SK-N-SH (cell line): ENCODE data around the gene DUSP3. TPM values are rescaled to one million over a fixed set of nuclear protein-coding genes. Genes with fewer than 3 reads are reported as not detected.

ENCODE experiments used
- CTCF ChIA-PET: fragments of 300-600, 350-600 bp; formaldehyde crosslinking; extraction: SDS; loops from one replicate; lab custom pipeline; 2021; lab: Yijun Ruan, JAX
- POLR2A ChIA-PET: fragments of 350-600 bp; sonication (Branson Sonifier 250); formaldehyde crosslinking; extraction: SDS; loops from one replicate; lab custom pipeline; 2020; ENCODE audit warnings: antibody characterized with exemption, inconsistent platforms; lab: Yijun Ruan, JAX
- DNase-seq: peaks from one replicate; pipeline ENCODE4 v3.0.0; 2012
- H2AFZ ChIP-seq: fragments of 200-600 bp; sonication (generic); 2 replicates; pipeline ENCODE4 v1.8.1; 2016; ENCODE audit warnings: antibody characterized with exemption, mild to moderate bottlenecking, low read depth
- H3F3A ChIP-seq: fragments of 200-600 bp; sonication (generic); replicated peaks from 2 replicates; pipeline ENCODE3; 2016; ENCODE audit warnings: antibody characterized with exemption, mild to moderate bottlenecking; ENCODE audit not compliant: insufficient read depth
- H3K27ac ChIP-seq, 2 experiments: fragments of 200-500 bp in 1 of 2; fragments of 200-600 bp in 1 of 2; sonication (Bioruptor generic) in 1 of 2; sonication (generic), shearing (Covaris generic) in 1 of 2; 2 replicates each; pipeline versions ENCODE4 v1.5.1 to v1.6.1; 2014 to 2016; ENCODE audit warnings: low read depth in 2 of 2, inconsistent platforms in 1 of 2, low read length in 1 of 2, mild to moderate bottlenecking in 1 of 2, mixed read lengths in 1 of 2
- H3K27me3 ChIP-seq: fragments of 200-600 bp; sonication (generic), shearing (Covaris generic); 2 replicates; pipeline ENCODE4 v1.6.1; 2016; ENCODE audit warnings: mixed run types; ENCODE audit not compliant: insufficient read depth
- H3K36me3 ChIP-seq, 2 experiments: fragments of 200-500 bp in 1 of 2; fragments of 200-600 bp in 1 of 2; sonication (Bioruptor generic) in 1 of 2; sonication (generic) in 1 of 2; replicated peaks in 1 of 2; 2 replicates each; pipeline versions ENCODE3 to v1.5.1; 2014 to 2016; ENCODE audit warnings: low read length in 1 of 2, mild to moderate bottlenecking in 1 of 2; ENCODE audit not compliant: insufficient read depth in 2 of 2, control insufficient read depth in 1 of 2
- H3K4me1 ChIP-seq, 2 experiments: fragments of 200-500 bp in 1 of 2; fragments of 200-600 bp in 1 of 2; sonication (Bioruptor generic) in 1 of 2; sonication (generic), shearing (Covaris generic) in 1 of 2; 2 replicates each; pipeline versions ENCODE4 v1.5.1 to v1.6.1; 2014 to 2016; ENCODE audit warnings: low read depth in 1 of 2, low read length in 1 of 2, mixed run types in 1 of 2; ENCODE audit not compliant: insufficient read depth in 2 of 2, control insufficient read depth in 1 of 2
- H3K4me2 ChIP-seq: fragments of 200-600 bp; sonication (generic), shearing (Covaris generic); 2 replicates; pipeline ENCODE4 v1.6.1; 2017; ENCODE audit warnings: mixed run types
- H3K4me3 ChIP-seq, 2 experiments: fragments of 200-500 bp in 1 of 2; fragments of 200-600 bp in 1 of 2; sonication (Bioruptor generic) in 1 of 2; sonication (generic), shearing (Covaris generic) in 1 of 2; 2 replicates each; pipeline versions ENCODE4 v1.5.1 to v1.8.1; 2014 to 2016; ENCODE audit warnings: low read depth in 2 of 2, inconsistent platforms in 1 of 2, low read length in 1 of 2, mild to moderate bottlenecking in 1 of 2, mixed read lengths in 1 of 2, moderate library complexity in 1 of 2
- H3K79me2 ChIP-seq: fragments of 200-600 bp; sonication (generic); 2 replicates; pipeline ENCODE4 v1.8.1; 2017; ENCODE audit warnings: mild to moderate bottlenecking; ENCODE audit not compliant: insufficient read depth
- H3K9ac ChIP-seq: fragments of 200-600 bp; sonication (generic); 2 replicates; pipeline ENCODE4 v1.6.1; 2017; ENCODE audit warnings: mixed run types
- H3K9me2 ChIP-seq: fragments of 200-600 bp; sonication (generic); 2 replicates; pipeline ENCODE4 v1.6.1; 2017; ENCODE audit warnings: mixed run types
- H3K9me3 ChIP-seq: fragments of 200-600 bp; sonication (generic); 2 replicates; pipeline ENCODE4 v1.6.1; 2017; ENCODE audit warnings: mixed run types, mild to moderate bottlenecking, moderate library complexity
- H4K20me1 ChIP-seq: fragments of 200-600 bp; sonication (generic); 2 replicates; pipeline ENCODE4 v1.6.1; 2017; ENCODE audit warnings: mild to moderate bottlenecking, mixed run types; ENCODE audit not compliant: insufficient read depth
- FOXJ3 ChIP-seq: sonication (generic); formaldehyde crosslinking; IDR thresholded peaks from 2 replicates; pipeline ENCODE4 v1.5.1; 2020; ENCODE audit warnings: mild to moderate bottlenecking, missing genetic modification reagents
- FOXM1 ChIP-seq: IDR thresholded peaks from 2 replicates; pipeline ENCODE4 v1.4.0; 2012; ENCODE audit warnings: low read depth, mild to moderate bottlenecking
- GABPA ChIP-seq: IDR thresholded peaks from 2 replicates; pipeline ENCODE4 v1.4.0; 2012; ENCODE audit warnings: low read depth, mild to moderate bottlenecking
- GATA2 ChIP-seq: sonication (generic); formaldehyde crosslinking; IDR thresholded peaks from 2 replicates; pipeline ENCODE4 v1.5.0; 2020; ENCODE audit warnings: mild to moderate bottlenecking, missing genetic modification reagents
- MEF2A ChIP-seq: IDR thresholded peaks from 2 replicates; pipeline ENCODE4 v1.4.0; 2012; ENCODE audit warnings: low read depth, borderline replicate concordance
- NRF1 ChIP-seq: IDR thresholded peaks from 2 replicates; pipeline ENCODE4 v1.6.1; 2012; ENCODE audit warnings: low read depth, mild to moderate bottlenecking, low read length
- POLR2AphosphoS5 ChIP-seq: IDR thresholded peaks from 2 replicates; pipeline ENCODE4 v1.6.1; 2012; ENCODE audit warnings: low read depth, low read length
- RAD21 ChIP-seq: IDR thresholded peaks from 2 replicates; pipeline ENCODE4 v1.6.1; 2012; ENCODE audit warnings: mild to moderate bottlenecking, low read length
- RCOR1 ChIP-seq: fragments of 150-350 bp; IDR thresholded peaks from 2 replicates; pipeline ENCODE4 v1.6.1; 2017; ENCODE audit warnings: antibody characterized with exemption, low read length
- RFX5 ChIP-seq: IDR thresholded peaks from 2 replicates; pipeline ENCODE4 v1.6.1; 2012; ENCODE audit warnings: mild to moderate bottlenecking, improper control_type of control experiment, low read length
- SMC3 ChIP-seq: IDR thresholded peaks from 2 replicates; pipeline ENCODE4 v1.6.1; 2012; ENCODE audit warnings: low read depth, low read length, improper control_type of control experiment
- TAF1 ChIP-seq: IDR thresholded peaks from 2 replicates; pipeline ENCODE4 v1.6.1; 2012; ENCODE audit warnings: low read depth, mild to moderate bottlenecking, low read length, moderate library complexity, borderline replicate concordance
- TEAD4 ChIP-seq: IDR thresholded peaks from 2 replicates; pipeline ENCODE4 v1.4.0; 2012; ENCODE audit warnings: mild to moderate bottlenecking, borderline replicate concordance; ENCODE audit not compliant: insufficient read depth
- YY1 ChIP-seq: IDR thresholded peaks from 2 replicates; pipeline ENCODE4 v1.4.0; 2012; ENCODE audit warnings: low read depth, mild to moderate bottlenecking
- WGBS: methylation state at CpG from one replicate; pipeline ENCODE4 v1.1.6; 2017; ENCODE audit warnings: low lambda C conversion rate; 5-methylcytosine and 5-hydroxymethylcytosine counted together
- polyA plus RNA-seq, 3 experiments: library from polyadenylated mRNA; depleted of rRNA; stranded (reverse); fragments of >200 nt; gene quantifications; 2 replicates each; pipeline ENCODE4 v1.2.3, GENCODE V29; 2012
- TF ChIP-seq, protein P1 (sequence below): IDR thresholded peaks from 2 replicates; pipeline ENCODE4; 2012
- TF ChIP-seq, protein P2 (sequence below): fragments of 150-350 bp; IDR thresholded peaks from 2 replicates; pipeline ENCODE4 v1.6.1; 2016; ENCODE audit warnings: mild to moderate bottlenecking, low read depth, low read length
- TF ChIP-seq, protein P3 (sequence below): IDR thresholded peaks from 2 replicates; pipeline ENCODE4 v1.4.0; 2012; ENCODE audit warnings: low read depth

The DUSP3 gene
- polyA plus RNA-seq, 1 of the 3 experiments (the other 2 are of a cell fraction) = 31.5 TPM

DNA sequence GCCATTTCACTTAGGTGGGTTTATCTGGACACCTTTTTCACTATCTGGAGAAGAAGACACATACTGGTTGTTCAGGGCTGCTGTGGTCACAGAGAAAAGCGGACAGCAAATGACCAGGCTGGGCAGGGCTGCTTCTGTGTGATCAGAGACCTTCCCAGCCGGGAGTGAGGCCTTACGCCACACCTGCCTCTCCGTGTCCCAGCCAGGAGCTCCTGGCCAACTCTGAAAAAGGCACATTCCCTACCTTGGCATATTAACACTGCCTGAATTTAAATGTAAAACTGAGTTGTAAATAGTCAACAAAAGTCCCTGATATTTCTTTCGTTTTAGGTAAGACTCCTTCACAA lies 11.1 kb downstream of the DUSP3 start:
- Histone ChIP-seq H3F3A (peaks cover 25% of the 10 kb centered on the region), H3K4me3 (no peak overlapping the region), H3K9me2 (no peaks in the 10 kb centered on the region), H3K9ac (no peak overlapping the region), H4K20me1 (no peaks in the 10 kb centered on the region), H3K27ac (no peak overlapping the region), H3K79me2 (peaks cover 4% of the 10 kb centered on the region; the same call in 1 of the 2 replicates), H3K4me1 (no peaks in the 10 kb centered on the region), H3K27me3 (no peaks in the 10 kb centered on the region), H2AFZ (no peak overlapping the region), H3K36me3 (peaks cover 22 to 41% of the 10 kb centered on the region in 2 experiments), H3K9me3 (no peaks in the 10 kb centered on the region), H3K4me2 (no peak overlapping the region)
- ChIA-PET CTCF (interaction anchor here (0.7 to 3.3 kb wide), 19 partner anchors 7 to 282 kb away, joined by 3 to 59 read pairs (median 6); partner anchors contain the start of genes CD300LG, CFAP97D1 and DUSP3), POLR2A (interaction anchor here (1.5 kb wide), 1 partner anchor 78 kb away, joined by 4 read pairs; no protein-coding TSS in a partner anchor)
- 73% methylated on average over 5 of the region's 5 CpGs for WGBS
- TF ChIP-seq TAF1 = no peak
- TF ChIP-seq FOXM1 = no peak
- no peak for TF ChIP-seq NRF1
- no peak for TF ChIP-seq RAD21
- TF ChIP-seq FOXJ3 (CRISPR knock-in tag) = no peak
- TF ChIP-seq, protein P1, sequence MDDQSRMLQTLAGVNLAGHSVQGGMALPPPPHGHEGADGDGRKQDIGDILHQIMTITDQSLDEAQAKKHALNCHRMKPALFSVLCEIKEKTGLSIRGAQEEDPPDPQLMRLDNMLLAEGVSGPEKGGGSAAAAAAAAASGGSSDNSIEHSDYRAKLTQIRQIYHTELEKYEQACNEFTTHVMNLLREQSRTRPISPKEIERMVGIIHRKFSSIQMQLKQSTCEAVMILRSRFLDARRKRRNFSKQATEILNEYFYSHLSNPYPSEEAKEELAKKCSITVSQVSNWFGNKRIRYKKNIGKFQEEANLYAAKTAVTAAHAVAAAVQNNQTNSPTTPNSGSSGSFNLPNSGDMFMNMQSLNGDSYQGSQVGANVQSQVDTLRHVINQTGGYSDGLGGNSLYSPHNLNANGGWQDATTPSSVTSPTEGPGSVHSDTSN = no peak
- TF ChIP-seq, protein P2, sequence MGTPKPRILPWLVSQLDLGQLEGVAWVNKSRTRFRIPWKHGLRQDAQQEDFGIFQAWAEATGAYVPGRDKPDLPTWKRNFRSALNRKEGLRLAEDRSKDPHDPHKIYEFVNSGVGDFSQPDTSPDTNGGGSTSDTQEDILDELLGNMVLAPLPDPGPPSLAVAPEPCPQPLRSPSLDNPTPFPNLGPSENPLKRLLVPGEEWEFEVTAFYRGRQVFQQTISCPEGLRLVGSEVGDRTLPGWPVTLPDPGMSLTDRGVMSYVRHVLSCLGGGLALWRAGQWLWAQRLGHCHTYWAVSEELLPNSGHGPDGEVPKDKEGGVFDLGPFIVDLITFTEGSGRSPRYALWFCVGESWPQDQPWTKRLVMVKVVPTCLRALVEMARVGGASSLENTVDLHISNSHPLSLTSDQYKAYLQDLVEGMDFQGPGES = no peak
- TF ChIP-seq SMC3 = no peak
- no peak for TF ChIP-seq RCOR1
- DNase-seq = no peak

- POLR2A ChIA-PET = interaction anchor here (1.5 kb wide), 1 partner anchor 79 kb away, joined by 4 read pairs; no protein-coding TSS in a partner anchor
- no peak overlapping the region for H3K27ac ChIP-seq
- CTCF ChIA-PET = interaction anchor here (0.6 to 3.3 kb wide), 30 partner anchors 10 to 330 kb away, joined by 3 to 59 read pairs (median 4); partner anchors contain the start of genes CD300LG, CFAP97D1 and DUSP3
- no peak for TF ChIP-seq YY1
- no peak for TF ChIP-seq GABPA
- TF ChIP-seq MEF2A = no peak
- TF ChIP-seq, protein P3, sequence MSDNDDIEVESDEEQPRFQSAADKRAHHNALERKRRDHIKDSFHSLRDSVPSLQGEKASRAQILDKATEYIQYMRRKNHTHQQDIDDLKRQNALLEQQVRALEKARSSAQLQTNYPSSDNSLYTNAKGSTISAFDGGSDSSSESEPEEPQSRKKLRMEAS = no peak
- TF ChIP-seq, protein P2 = no peak
- no peak for TF ChIP-seq TEAD4
- no peak for TF ChIP-seq POLR2AphosphoS5
- TF ChIP-seq RCOR1 = no peak
- TF ChIP-seq RFX5 = no peak
- TF ChIP-seq RAD21 = no peak
- no peak for TF ChIP-seq GATA2 (CRISPR knock-in tag)
- TF ChIP-seq FOXJ3 (CRISPR knock-in tag) = no peak
- 84% methylated on average over 6 of the region's 6 CpGs for WGBS
- no peak overlapping the region for H3K9ac ChIP-seq
- no peak overlapping the region for H3K4me2 ChIP-seq
- H3F3A ChIP-seq = peaks cover 26% of the 10 kb centered on the region
- H3K4me3 ChIP-seq = no peak overlapping the region
- H3K27me3 ChIP-seq = no peaks in the 10 kb centered on the region
- DNase-seq = no peak
- H3K4me1 ChIP-seq = no peaks in the 10 kb centered on the region
- peaks cover 17 to 37% of the 10 kb centered on the region in 2 experiments for H3K36me3 ChIP-seq
- H4K20me1 ChIP-seq = no peaks in the 10 kb centered on the region
- no peaks in the 10 kb centered on the region for H3K9me3 ChIP-seq
- H3K79me2 ChIP-seq = no peaks in the 10 kb centered on the region
- no peak overlapping the region for H2AFZ ChIP-seq
- H3K9me2 ChIP-seq = no peaks in the 10 kb centered on the region
Observed at GRCh38 chr17:43767053-43767712, 11.6 kb downstream of the DUSP3 start.
